Cardiac muscle cell (in vitro differentiated cells and primary cell): Measurements from ENCODE around the gene MEGF9. TPM values are rescaled to one million over a fixed set of nuclear protein-coding genes. Genes with fewer than 3 reads are reported as not detected.

Experiments
- DNase-seq, 2 donors: peaks; one replicate each; pipeline versions ENCODE4 v3.0.0 to v3.0.0-alpha.2; 2010 to 2017; ENCODE audit warnings: low read depth in 1 of 2, low spot score in 1 of 2
- H3K27ac ChIP-seq: fragments of 200-600 bp; sonication (generic); 2 replicates; pipeline ENCODE4 v1.5.1; 2016
- H3K27me3 ChIP-seq: fragments of 200-600 bp; sonication (generic); 2 replicates; pipeline ENCODE4 v1.6.0; 2016; ENCODE audit warnings: control low read depth
- H3K36me3 ChIP-seq: fragments of 200-600 bp; sonication (generic); 2 replicates; pipeline ENCODE4 v1.5.1; 2016; ENCODE audit warnings: control low read depth
- H3K4me1 ChIP-seq: fragments of 200-600 bp; sonication (generic); 2 replicates; pipeline ENCODE4 v1.8.1; 2017; ENCODE audit warnings: low read depth, mild to moderate bottlenecking, mixed run types
- H3K4me3 ChIP-seq: fragments of 200-600 bp; sonication (generic); 2 replicates; pipeline ENCODE4 v1.5.1; 2016; ENCODE audit warnings: mild to moderate bottlenecking
- H3K9me3 ChIP-seq: fragments of 200-600 bp; sonication (generic); 2 replicates; pipeline ENCODE4 v1.5.1; 2017; ENCODE audit warnings: low read depth, mild to moderate bottlenecking, control low read depth
- polyA plus RNA-seq: library from polyadenylated mRNA; unstranded; fragments of >200 nt; fragmentation: Nextera tagmentation; extraction: Ambion mirVana; gene quantifications from 2 replicates; pipeline ENCODE4 v1.2.1, GENCODE V29; 2016
- total RNA-seq: library from RNA; depleted of rRNA; stranded (reverse); fragments of >200 nt; gene quantifications from 2 replicates; pipeline ENCODE4 v1.2.3, GENCODE V29; 2016
- TF ChIP-seq, protein P1 (sequence below): IDR thresholded peaks from 2 replicates; pipeline ENCODE4 v1.5.1; 2012; ENCODE audit warnings: low read depth, mild to moderate bottlenecking, low read length

MEGF9 gene
- total and polyA plus RNA-seq, 2 experiments from 2014 or later, result 0.60 to 1.8 TPM

- no peak overlapping the region for H3K27ac ChIP-seq
- TF ChIP-seq, protein P1, sequence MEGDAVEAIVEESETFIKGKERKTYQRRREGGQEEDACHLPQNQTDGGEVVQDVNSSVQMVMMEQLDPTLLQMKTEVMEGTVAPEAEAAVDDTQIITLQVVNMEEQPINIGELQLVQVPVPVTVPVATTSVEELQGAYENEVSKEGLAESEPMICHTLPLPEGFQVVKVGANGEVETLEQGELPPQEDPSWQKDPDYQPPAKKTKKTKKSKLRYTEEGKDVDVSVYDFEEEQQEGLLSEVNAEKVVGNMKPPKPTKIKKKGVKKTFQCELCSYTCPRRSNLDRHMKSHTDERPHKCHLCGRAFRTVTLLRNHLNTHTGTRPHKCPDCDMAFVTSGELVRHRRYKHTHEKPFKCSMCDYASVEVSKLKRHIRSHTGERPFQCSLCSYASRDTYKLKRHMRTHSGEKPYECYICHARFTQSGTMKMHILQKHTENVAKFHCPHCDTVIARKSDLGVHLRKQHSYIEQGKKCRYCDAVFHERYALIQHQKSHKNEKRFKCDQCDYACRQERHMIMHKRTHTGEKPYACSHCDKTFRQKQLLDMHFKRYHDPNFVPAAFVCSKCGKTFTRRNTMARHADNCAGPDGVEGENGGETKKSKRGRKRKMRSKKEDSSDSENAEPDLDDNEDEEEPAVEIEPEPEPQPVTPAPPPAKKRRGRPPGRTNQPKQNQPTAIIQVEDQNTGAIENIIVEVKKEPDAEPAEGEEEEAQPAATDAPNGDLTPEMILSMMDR, result no peak
- H3K4me1 ChIP-seq, result peaks cover 12% of the 10 kb centered on the region
- no peak for DNase-seq
- no peak overlapping the region for H3K4me3 ChIP-seq
- no peaks in the 10 kb centered on the region for H3K36me3 ChIP-seq
- no peaks in the 10 kb centered on the region for H3K9me3 ChIP-seq
- H3K27me3 ChIP-seq, result peaks cover 56% of the 10 kb centered on the region
Observed at GRCh38 chr9:120681121-120681520, 33.1 kb downstream of the MEGF9 start.

DNA sequence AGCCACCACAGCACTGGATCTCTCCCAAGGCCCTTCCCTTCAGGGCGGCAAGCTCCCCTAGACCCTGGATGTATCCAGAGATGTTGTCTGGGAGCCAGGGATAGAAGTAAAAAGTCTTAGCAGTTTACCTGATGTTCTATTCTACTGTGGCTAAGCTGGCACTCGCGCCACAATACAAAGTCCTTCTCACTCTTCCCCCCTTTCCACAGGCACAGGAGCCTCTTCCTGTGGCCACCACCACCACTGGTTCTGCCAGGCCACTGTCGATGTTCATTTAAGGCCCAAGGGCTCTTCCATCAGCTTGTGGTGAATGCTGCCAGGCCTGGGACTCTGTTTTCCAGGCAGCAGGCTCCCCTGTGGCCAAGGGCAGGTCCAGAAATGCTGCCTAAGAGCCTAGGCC lies 33.7 kb downstream of the MEGF9 start:
- Histone ChIP-seq H3K27me3 (peaks cover 51% of the 10 kb centered on the region), H3K4me1 (peaks cover 12% of the 10 kb centered on the region), H3K4me3 (no peak overlapping the region), H3K36me3 (no peaks in the 10 kb centered on the region), H3K9me3 (no peaks in the 10 kb centered on the region), H3K27ac (no peak overlapping the region)
- TF ChIP-seq, protein P1, result no peak
- DNase-seq, result no peak

GRCh38 chr9:120680161-120680560 lies 34.1 kb downstream of the MEGF9 start:
- H3K4me1 ChIP-seq, result peaks cover 12% of the 10 kb centered on the region
- H3K27me3 ChIP-seq, result peaks cover 49% of the 10 kb centered on the region
- TF ChIP-seq, protein P1, result no peak
- H3K9me3 ChIP-seq, result no peaks in the 10 kb centered on the region
- no peaks in the 10 kb centered on the region for H3K36me3 ChIP-seq
- DNase-seq, result no peak
- H3K27ac ChIP-seq, result no peak overlapping the region
- no peak overlapping the region for H3K4me3 ChIP-seq

GRCh38 chr9:120677965-120678364 lies 36.3 kb downstream of the MEGF9 start:
- no peak overlapping the region for H3K27ac ChIP-seq
- H3K27me3 ChIP-seq, result peaks cover 43% of the 10 kb centered on the region
- no peak overlapping the region for H3K4me3 ChIP-seq
- no peaks in the 10 kb centered on the region for H3K36me3 ChIP-seq
- TF ChIP-seq, protein P1, result no peak
- H3K9me3 ChIP-seq, result no peaks in the 10 kb centered on the region
- DNase-seq, result peak in 1 of 2 donors; percentile 32
- peaks cover 4% of the 10 kb centered on the region for H3K4me1 ChIP-seq

- Histone ChIP-seq H3K4me1 (peaks cover 4% of the 10 kb centered on the region), H3K27me3 (peaks cover 32% of the 10 kb centered on the region), H3K9me3 (no peaks in the 10 kb centered on the region), H3K4me3 (no peak overlapping the region), H3K36me3 (no peaks in the 10 kb centered on the region), H3K27ac (no peak overlapping the region)
- TF ChIP-seq, protein P1, result no peak
- DNase-seq, result no peak
Observed at GRCh38 chr9:120676767-120677402, 37.4 kb downstream of the MEGF9 start.
